Upper lobe of right lung (tissue), 1 donor: Measurements from ENCODE around the gene CFAP299. TPM values are rescaled to one million over a fixed set of nuclear protein-coding genes. Genes with fewer than 3 reads are reported as not detected.

Experiments used
- ATAC-seq: fragments of 200-7000 bp; cut with Tn5 transposase; one replicate; pipeline ENCODE4 v1.9.1; 2020; ENCODE audit warnings: mild to moderate bottlenecking, moderate library complexity
- DNase-seq: peaks from one replicate; pipeline ENCODE4 v3.0.0-alpha.2; 2020
- H3K27ac ChIP-seq: fragments of 200-600 bp; one replicate; pipeline ENCODE4 v1.8.0; 2022
- H3K27me3 ChIP-seq: fragments of 200-600 bp; one replicate; pipeline ENCODE4 v1.8.0; 2022; ENCODE audit warnings: mild to moderate bottlenecking
- H3K36me3 ChIP-seq: fragments of 200-600 bp; one replicate; pipeline ENCODE4 v1.8.0; 2022
- H3K4me1 ChIP-seq: fragments of 200-600 bp; one replicate; pipeline ENCODE4 v1.8.0; 2022
- H3K4me3 ChIP-seq: fragments of 200-600 bp; one replicate; pipeline ENCODE4 v1.8.0; 2022; ENCODE audit warnings: mild to moderate bottlenecking
- H3K9me3 ChIP-seq: fragments of 200-600 bp; one replicate; pipeline ENCODE4 v1.8.0; 2022
- intact Hi-C: fragments of 100-400 bp; cut with DNase I; formaldehyde crosslinking; loops from one replicate; pipeline ENCODE4 v1.11.0; 2022
- total RNA-seq: library from RNA; stranded (reverse); fragmentation: NEBNext Ultra II Directional; extraction: Animal tissue kit (Norgen Biotek cat#: 25700); gene quantifications from one replicate; pipeline ENCODE4 v1.2.1, GENCODE V29; 2021
- TF ChIP-seq, protein P1 (sequence below): fragments of 200-600 bp; IDR thresholded peaks from one replicate; pipeline ENCODE4 v1.8.0; 2022; ENCODE audit warnings: antibody characterized with exemption
- donor health status: DM: no; HTN: yes; CAD: no; lungs with severe emphysema.

CFAP299 gene
- total RNA-seq, 1 donor from 2014 or later, result not detected

DNA sequence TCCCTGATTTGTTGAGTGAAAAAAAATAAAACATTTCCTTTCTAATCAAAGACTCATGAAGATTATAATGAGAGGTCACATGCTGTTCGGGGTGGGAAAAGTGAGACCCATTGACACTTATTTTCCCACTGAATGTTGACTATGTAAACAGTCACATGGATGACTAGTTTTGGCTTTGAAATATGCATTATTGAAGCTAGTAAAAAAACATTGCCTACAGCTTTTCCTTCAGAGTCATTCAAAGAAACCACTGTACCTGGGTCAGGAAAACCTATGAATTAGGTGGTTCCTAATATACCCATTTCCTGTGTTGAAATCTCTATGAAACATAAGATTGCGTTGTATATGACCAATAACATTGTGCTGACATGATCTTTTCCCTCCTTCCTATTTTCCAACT is 251.2 kb downstream of the CFAP299 start:
- TF ChIP-seq, protein P1, sequence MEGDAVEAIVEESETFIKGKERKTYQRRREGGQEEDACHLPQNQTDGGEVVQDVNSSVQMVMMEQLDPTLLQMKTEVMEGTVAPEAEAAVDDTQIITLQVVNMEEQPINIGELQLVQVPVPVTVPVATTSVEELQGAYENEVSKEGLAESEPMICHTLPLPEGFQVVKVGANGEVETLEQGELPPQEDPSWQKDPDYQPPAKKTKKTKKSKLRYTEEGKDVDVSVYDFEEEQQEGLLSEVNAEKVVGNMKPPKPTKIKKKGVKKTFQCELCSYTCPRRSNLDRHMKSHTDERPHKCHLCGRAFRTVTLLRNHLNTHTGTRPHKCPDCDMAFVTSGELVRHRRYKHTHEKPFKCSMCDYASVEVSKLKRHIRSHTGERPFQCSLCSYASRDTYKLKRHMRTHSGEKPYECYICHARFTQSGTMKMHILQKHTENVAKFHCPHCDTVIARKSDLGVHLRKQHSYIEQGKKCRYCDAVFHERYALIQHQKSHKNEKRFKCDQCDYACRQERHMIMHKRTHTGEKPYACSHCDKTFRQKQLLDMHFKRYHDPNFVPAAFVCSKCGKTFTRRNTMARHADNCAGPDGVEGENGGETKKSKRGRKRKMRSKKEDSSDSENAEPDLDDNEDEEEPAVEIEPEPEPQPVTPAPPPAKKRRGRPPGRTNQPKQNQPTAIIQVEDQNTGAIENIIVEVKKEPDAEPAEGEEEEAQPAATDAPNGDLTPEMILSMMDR, result no peak
- H3K4me3 ChIP-seq, result no peak overlapping the region
- no peak for DNase-seq
- H3K27me3 ChIP-seq, result no peaks in the 10 kb centered on the region
- ATAC-seq, result no peak
- H3K9me3 ChIP-seq, result no peaks in the 10 kb centered on the region
- H3K36me3 ChIP-seq, result no peaks in the 10 kb centered on the region
- H3K4me1 ChIP-seq, result no peaks in the 10 kb centered on the region
- H3K27ac ChIP-seq, result no peak overlapping the region
- intact Hi-C loops, result no loop called here

DNA sequence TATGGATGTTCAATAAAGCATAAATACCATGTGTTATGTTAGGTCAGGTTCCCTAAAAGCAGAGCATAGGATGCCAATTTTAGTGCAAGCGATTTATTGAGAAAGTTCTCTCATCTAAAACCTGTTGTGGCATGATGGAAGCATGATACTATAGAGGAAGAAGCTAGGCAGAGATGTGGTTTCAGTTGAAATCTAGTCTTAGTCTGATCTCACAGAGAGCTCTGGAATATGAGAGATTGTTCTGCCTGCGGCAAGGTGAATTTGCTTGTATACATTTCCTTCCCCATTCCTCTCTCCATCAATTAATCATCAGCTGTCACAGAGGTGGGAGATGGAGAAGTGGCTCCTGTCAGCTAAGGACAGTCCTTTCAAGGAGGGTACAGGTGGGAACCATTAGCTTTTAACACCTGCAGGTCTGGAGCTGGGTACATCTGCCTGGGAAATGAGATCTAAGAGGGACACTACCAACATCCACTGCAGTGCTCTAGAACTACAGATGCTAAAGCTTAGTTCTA is 252.4 kb downstream of the CFAP299 start:
- no peak for ATAC-seq
- TF ChIP-seq, protein P1, result no peak
- intact Hi-C loops, result no loop called here
- H3K4me1 ChIP-seq, result no peaks in the 10 kb centered on the region
- no peaks in the 10 kb centered on the region for H3K27me3 ChIP-seq
- no peaks in the 10 kb centered on the region for H3K36me3 ChIP-seq
- H3K4me3 ChIP-seq, result no peak overlapping the region
- no peaks in the 10 kb centered on the region for H3K9me3 ChIP-seq
- H3K27ac ChIP-seq, result no peak overlapping the region
- DNase-seq, result no peak

DNA sequence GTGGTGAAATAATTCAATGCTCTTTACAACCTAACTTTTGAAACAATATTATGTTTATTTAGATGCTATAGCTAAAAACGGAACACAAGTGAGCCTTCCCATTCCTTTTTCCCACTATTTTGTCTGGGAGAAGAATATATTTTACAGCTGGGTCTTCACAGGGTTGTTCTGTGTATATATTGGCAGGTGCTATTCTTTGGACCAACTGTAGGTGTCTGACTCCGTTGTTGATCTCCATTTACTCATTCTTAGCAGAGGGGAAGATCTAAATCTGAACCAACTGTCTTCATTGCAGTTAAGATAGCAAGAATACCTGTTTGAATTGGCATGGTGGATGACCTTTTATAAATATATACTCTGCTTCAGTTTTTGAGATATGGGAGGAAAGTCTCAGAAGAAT is 257.4 kb downstream of the CFAP299 start:
- ATAC-seq (no peak), DNase-seq (no peak)
- H3K27ac ChIP-seq, result no peak overlapping the region
- no peaks in the 10 kb centered on the region for H3K4me1 ChIP-seq
- H3K27me3 ChIP-seq, result no peaks in the 10 kb centered on the region
- intact Hi-C loops, result no loop called here
- no peaks in the 10 kb centered on the region for H3K36me3 ChIP-seq
- TF ChIP-seq, protein P1, result no peak
- no peak overlapping the region for H3K4me3 ChIP-seq
- no peaks in the 10 kb centered on the region for H3K9me3 ChIP-seq

DNA sequence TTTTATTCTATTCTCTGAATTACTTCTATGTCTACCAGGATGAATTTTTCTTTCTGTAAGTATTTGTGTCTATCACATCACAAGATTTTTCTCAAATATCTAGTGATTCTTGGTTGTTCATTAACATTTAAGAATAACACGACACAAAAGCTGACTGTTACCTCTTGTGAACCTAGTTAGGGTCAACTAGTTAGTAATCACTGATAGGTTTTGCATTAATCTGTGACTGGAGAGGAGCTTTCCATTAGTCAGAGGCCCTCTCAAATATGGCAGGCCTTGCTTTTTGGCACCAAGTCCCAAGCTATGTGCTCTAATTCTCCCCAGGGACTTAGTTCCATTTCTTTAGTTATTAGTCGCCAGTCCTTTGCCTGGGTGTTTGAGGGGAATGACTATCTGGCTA is 259.2 kb downstream of the CFAP299 start:
- ATAC-seq (no peak), DNase-seq (no peak)
- Histone ChIP-seq H3K4me3 (no peak overlapping the region), H3K4me1 (no peaks in the 10 kb centered on the region), H3K27ac (no peak overlapping the region), H3K36me3 (no peaks in the 10 kb centered on the region), H3K9me3 (no peaks in the 10 kb centered on the region), H3K27me3 (no peaks in the 10 kb centered on the region)
- intact Hi-C loops, result no loop called here
- TF ChIP-seq, protein P1, result no peak

DNA sequence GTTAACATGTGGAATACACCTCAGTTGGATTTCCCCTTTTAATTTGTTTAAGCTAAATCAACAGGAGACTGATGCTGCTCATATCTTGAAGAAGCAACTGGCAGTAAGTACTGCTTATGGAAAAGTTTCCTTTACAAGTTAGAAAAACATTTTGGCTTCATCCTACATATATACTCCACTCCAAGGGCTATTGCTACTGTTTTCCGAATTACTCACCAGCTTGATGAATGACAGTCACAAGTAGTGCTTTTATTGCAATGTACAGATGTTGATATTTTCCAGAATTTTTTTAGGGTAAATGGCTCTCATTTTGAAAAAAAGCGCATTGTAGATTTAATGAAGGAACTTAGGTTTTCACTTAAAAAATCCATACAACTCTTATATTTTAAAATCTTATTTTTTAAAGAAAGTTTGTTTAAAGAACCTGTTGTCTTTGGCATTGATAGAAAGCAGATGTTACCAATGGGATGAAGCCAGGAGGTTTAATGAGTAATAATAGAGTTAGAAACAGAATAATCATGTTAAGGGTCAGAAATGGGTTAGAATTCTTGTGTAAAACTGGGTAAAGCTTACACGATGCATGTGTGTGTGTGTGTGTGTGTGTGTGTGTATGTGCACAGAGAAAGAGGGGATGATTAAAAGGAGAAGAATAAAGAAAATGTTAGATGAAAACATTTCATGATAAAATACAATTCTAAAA is 272.9 kb downstream of the CFAP299 start:
- H3K27me3 ChIP-seq, result no peaks in the 10 kb centered on the region
- no peaks in the 10 kb centered on the region for H3K9me3 ChIP-seq
- H3K4me1 ChIP-seq, result no peaks in the 10 kb centered on the region
- no peaks in the 10 kb centered on the region for H3K36me3 ChIP-seq
- DNase-seq, result no peak
- H3K27ac ChIP-seq, result no peak overlapping the region
- H3K4me3 ChIP-seq, result no peak overlapping the region
- TF ChIP-seq, protein P1, result no peak
- no peak for ATAC-seq
- intact Hi-C loops, result no loop called here
